ENCODE data around the gene TSPAN4.

GRCh38 chr11:854601-855329, 12.1 kb downstream of the TSPAN4 start:
- TF ChIP-seq CTCF (IDR thresholded peaks at IDR 0.05; ENCODE audit: borderline replicate concordance, extremely low read depth, low read length, poor library complexity, severe bottlenecking), result no peak
- TF ChIP-seq EZH2 (IDR thresholded peaks at IDR 0.05; ENCODE audit: borderline replicate concordance, low read depth, low read length, severe bottlenecking), result no peak

All from DND-41 (cell line).